Measurements from ENCODE around the gene HECTD4.

Gene HECTD4

GRCh38 chr12:112321245-112321644 lies 61.0 kb downstream of the HECTD4 start:
- no peak for DNase-seq (ENCODE audit: low read depth in 2 of 2)

- DNase-seq (ENCODE audit: low read depth in 2 of 2): no peak
These were observed 62.8 kb downstream of the HECTD4 start for GRCh38 chr12:112319395-112319794.

DNA sequence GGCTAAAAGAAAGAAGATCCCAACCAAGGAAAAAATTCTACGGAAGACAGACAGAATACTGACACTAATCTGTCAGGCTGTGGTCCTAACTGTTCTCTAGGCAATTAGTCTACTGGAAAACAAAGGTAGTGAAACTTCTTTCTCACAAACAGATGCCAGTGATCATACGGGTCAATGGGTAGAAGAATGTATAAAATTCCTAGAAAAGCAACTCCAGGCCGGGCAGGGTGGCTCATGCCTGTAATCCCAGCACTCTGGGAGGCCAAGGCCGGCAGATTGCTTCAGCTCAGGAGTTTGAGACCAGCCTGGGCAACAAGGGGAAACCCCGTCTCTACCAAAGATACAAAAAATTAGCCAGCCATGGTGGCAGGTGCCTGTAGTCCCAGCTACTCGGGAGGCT lies 64.8 kb downstream of the HECTD4 start:
- DNase-seq (ENCODE audit: low read depth in 2 of 2): no peak

GRCh38 chr12:112314981-112315380 lies 67.2 kb downstream of the HECTD4 start:
- DNase-seq (ENCODE audit: low read depth in 2 of 2): no peak

GRCh38 chr12:112309797-112310196 lies 72.4 kb downstream of the HECTD4 start:
- DNase-seq (ENCODE audit: low read depth in 2 of 2): no peak

GRCh38 chr12:112308652-112309051 lies 73.6 kb downstream of the HECTD4 start:
- DNase-seq (ENCODE audit: low read depth in 2 of 2): no peak

- DNase-seq (ENCODE audit: low read depth in 2 of 2): no peak
These were observed 74.1 kb downstream of the HECTD4 start for GRCh38 chr12:112308161-112308560.

GRCh38 chr12:112307317-112308011 lies 74.8 kb downstream of the HECTD4 start:
- DNase-seq (ENCODE audit: low read depth in 2 of 2): no peak

- no peak for DNase-seq (ENCODE audit: low read depth in 2 of 2)
These were observed 76.3 kb downstream of the HECTD4 start for GRCh38 chr12:112305951-112306350.

- DNase-seq (ENCODE audit: low read depth in 2 of 2): no peak
These were observed 77.8 kb downstream of the HECTD4 start for GRCh38 chr12:112304436-112304835.

- DNase-seq (ENCODE audit: low read depth in 2 of 2): no peak
These were observed 78.4 kb downstream of the HECTD4 start for GRCh38 chr12:112303799-112304198.

GRCh38 chr12:112303004-112303403 lies 79.2 kb downstream of the HECTD4 start:
- DNase-seq (ENCODE audit: low read depth in 2 of 2): peak; percentile 15 to 25

GRCh38 chr12:112299704-112300103 lies 82.5 kb downstream of the HECTD4 start:
- no peak for DNase-seq (ENCODE audit: low read depth in 2 of 2)

DNA sequence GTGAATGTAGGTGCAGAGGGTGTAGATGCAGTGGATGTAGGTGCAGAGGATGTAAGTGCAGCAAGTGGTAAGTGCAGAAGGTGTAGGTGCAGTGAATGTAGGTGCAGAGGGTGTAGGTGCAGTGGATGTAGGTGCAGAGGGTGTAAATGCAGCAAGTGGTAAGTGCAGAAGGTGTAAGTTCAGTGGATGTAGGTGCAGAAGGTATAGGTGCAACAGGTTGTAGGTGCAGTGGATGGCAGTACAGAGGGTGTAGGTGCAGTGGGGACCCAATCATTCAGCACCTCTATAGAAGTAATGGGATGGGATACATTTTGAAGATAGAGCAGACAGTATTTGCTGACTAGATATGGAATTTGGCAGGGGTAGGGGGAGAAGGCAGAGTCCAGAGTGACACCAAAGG lies 85.0 kb downstream of the HECTD4 start:
- DNase-seq (ENCODE audit: low read depth in 2 of 2): no peak

- DNase-seq (ENCODE audit: low read depth in 2 of 2): no peak
These were observed 86.0 kb downstream of the HECTD4 start for GRCh38 chr12:112296183-112296582.

GRCh38 chr12:112294793-112295192 lies 87.4 kb downstream of the HECTD4 start:
- no peak for DNase-seq (ENCODE audit: low read depth in 2 of 2)

GRCh38 chr12:112288638-112289037 lies 93.6 kb downstream of the HECTD4 start:
- DNase-seq (ENCODE audit: low read depth in 2 of 2): no peak

GRCh38 chr12:112285600-112286401 lies 96.4 kb downstream of the HECTD4 start:
- no peak for DNase-seq (ENCODE audit: low read depth in 2 of 2)

GRCh38 chr12:112283546-112283945 lies 98.7 kb downstream of the HECTD4 start:
- DNase-seq (ENCODE audit: low read depth in 2 of 2): no peak

- DNase-seq (ENCODE audit: low read depth in 2 of 2): no peak
These were observed 99.3 kb downstream of the HECTD4 start for GRCh38 chr12:112282920-112283319.

DNA sequence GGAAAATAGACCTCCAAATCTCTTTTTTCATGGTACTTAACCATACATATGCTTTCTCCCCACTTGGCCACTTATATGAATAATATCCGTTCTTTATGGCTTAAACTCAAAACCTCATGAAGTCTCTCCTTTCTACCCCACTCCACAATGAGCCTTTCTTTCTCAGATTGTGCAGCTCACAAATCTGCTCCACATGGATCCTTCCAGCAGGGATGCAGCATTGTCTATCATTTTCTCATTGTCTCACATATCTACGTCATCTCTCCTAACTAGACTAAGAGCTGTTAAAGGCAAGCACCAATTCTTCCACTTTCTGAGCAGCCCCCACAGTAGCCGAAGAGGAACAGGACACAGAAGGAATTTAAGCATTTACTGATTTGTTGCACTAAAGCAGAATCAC lies 106.4 kb downstream of the HECTD4 start:
- DNase-seq (ENCODE audit: low read depth in 2 of 2): no peak

GRCh38 chr12:112275207-112275606 lies 107.0 kb downstream of the HECTD4 start:
- no peak for DNase-seq (ENCODE audit: low read depth in 2 of 2)

GRCh38 chr12:112270673-112271072 lies 111.6 kb downstream of the HECTD4 start:
- no peak for DNase-seq (ENCODE audit: low read depth in 2 of 2)

Measured in activated CD4-positive, alpha-beta T cell treated with anti-CD3 and anti-CD28 coated beads for 24 hours (primary cell).